Coronary artery (tissue), 2 donors: ENCODE data around the gene POLD4.
"Not testable (repeated sequence)": the region's sequence is repeated elsewhere in the genome, so short reads cannot be mapped to it uniquely, and the experiment has no call there.

Experiments used
- DNase-seq: peaks from one replicate; pipeline ENCODE4 v3.0.0-alpha.2; 2017; ENCODE audit warnings: low spot score
- H3K27ac ChIP-seq, 2 donors: fragments of 200-600 bp; sonication (generic); one replicate each; pipeline ENCODE4 v1.5.1; 2016 to 2019
- H3K4me3 ChIP-seq: fragments of 200-600 bp; sonication (generic); 2 replicates; pipeline ENCODE4 v1.5.1; 2016; ENCODE audit warnings: mild to moderate bottlenecking, moderate library complexity
- CTCF ChIP-seq: fragments of 200-600 bp; sonication (generic); IDR thresholded peaks from one replicate; pipeline ENCODE4 v1.5.1; 2019; ENCODE audit warnings: antibody characterized with exemption

Gene POLD4

GRCh38 chr11:67353317-67354074, at the start of gene POLD4:
TSS of gene POLD4 (minus strand) at chr11:67353546. CDS start at chr11:67353399, 147 bp downstream.
- TF ChIP-seq CTCF = no peak
- peak; percentile 99 for DNase-seq

GRCh38 chr11:67403085-67403484, 49.7 kb upstream of the POLD4 start:
- DNase-seq, H3K4me3 ChIP-seq, H3K27ac ChIP-seq: not testable (repeated sequence)

More at GRCh38 chr11:67353317-67354074, at the start of gene POLD4:
- peak within 1 kb of the TSS; percentile 81 for H3K4me3 ChIP-seq
- H3K27ac ChIP-seq = peak within 1 kb of the TSS; percentile 95 to 96

- Histone ChIP-seq H3K27ac (peak overlapping the region; percentile 91 to 99), H3K4me3 (peak overlapping the region; percentile 94)
- DNase-seq = not testable (repeated sequence)
Measured at GRCh38 chr11:67402192-67402839, 49.0 kb upstream of the POLD4 start.

- peak; percentile 47 for TF ChIP-seq CTCF
- peak within 1 kb of the TSS; percentile 91 to 99 for H3K27ac ChIP-seq
- peak within 1 kb of the TSS; percentile 94 for H3K4me3 ChIP-seq
- DNase-seq = peak; percentile 93
Measured at GRCh38 chr11:67401495-67402191, 48.3 kb upstream of the POLD4 start, which contains the start of gene PPP1CA. TSS of gene PPP1CA (minus strand) at chr11:67401858. CDS start at chr11:67401782, 76 bp downstream.

- no peak for DNase-seq
- peak overlapping the region; percentile 91 to 99 for H3K27ac ChIP-seq
Measured at GRCh38 chr11:67400942-67401494, 47.7 kb upstream of the POLD4 start.

GRCh38 chr11:67400251-67400941, 47.0 kb upstream of the POLD4 start:
- H3K4me3 ChIP-seq = peak overlapping the region; percentile 94
- no peak for TF ChIP-seq CTCF
- no peak for DNase-seq
- peak overlapping the region; percentile 91 to 99 for H3K27ac ChIP-seq

More at GRCh38 chr11:67400942-67401494, 47.7 kb upstream of the POLD4 start:
- H3K4me3 ChIP-seq = peak overlapping the region; percentile 94
- no peak for TF ChIP-seq CTCF

- H3K27ac ChIP-seq = no peak overlapping the region
- DNase-seq = no peak
- no peak overlapping the region for H3K4me3 ChIP-seq
- no peak for TF ChIP-seq CTCF
Measured at GRCh38 chr11:67398661-67399563, 45.6 kb upstream of the POLD4 start.
